ENCODE results near the gene PIEZO1.

GRCh38 chr16:88758944-88759244 lies 26.1 kb downstream of the PIEZO1 start:
- TF ChIP-seq REST (IDR thresholded peaks at IDR 0.05; ENCODE audit: low read depth, low read length) (no peak), CEBPZ (IDR thresholded peaks at IDR 0.05; ENCODE audit: low read depth, low read length) (no peak), SIN3A (IDR thresholded peaks at IDR 0.05; ENCODE audit: low read depth, low read length) (no peak), BMI1 (IDR thresholded peaks at IDR 0.05; ENCODE audit: borderline replicate concordance) (no peak), RAD21 (IDR thresholded peaks at IDR 0.05; ENCODE audit: insufficient read depth, low read depth, low read length) (no peak), CBX5 (IDR thresholded peaks at IDR 0.05; ENCODE audit: low read depth) (no peak), EGR1 (IDR thresholded peaks at IDR 0.05; ENCODE audit: borderline replicate concordance in 1 of 2, low read depth in 2 of 2, low read length in 2 of 2) (no peak), MAX (IDR thresholded peaks at IDR 0.05; ENCODE audit: low read depth, low read length) (no peak), ZNF687 (IDR thresholded peaks at IDR 0.05) (no peak), FOXK2 (IDR thresholded peaks at IDR 0.05) (no peak), POLR2A (IDR thresholded peaks at IDR 0.05; ENCODE audit: low read depth, low read length) (no peak), POLR2AphosphoS5 (IDR thresholded peaks at IDR 0.05; ENCODE audit: low read length) (no peak), NFYA (IDR thresholded peaks at IDR 0.05; ENCODE audit: borderline replicate concordance, low read depth, low read length) (no peak)
- TF ChIP-seq, protein P1, sequence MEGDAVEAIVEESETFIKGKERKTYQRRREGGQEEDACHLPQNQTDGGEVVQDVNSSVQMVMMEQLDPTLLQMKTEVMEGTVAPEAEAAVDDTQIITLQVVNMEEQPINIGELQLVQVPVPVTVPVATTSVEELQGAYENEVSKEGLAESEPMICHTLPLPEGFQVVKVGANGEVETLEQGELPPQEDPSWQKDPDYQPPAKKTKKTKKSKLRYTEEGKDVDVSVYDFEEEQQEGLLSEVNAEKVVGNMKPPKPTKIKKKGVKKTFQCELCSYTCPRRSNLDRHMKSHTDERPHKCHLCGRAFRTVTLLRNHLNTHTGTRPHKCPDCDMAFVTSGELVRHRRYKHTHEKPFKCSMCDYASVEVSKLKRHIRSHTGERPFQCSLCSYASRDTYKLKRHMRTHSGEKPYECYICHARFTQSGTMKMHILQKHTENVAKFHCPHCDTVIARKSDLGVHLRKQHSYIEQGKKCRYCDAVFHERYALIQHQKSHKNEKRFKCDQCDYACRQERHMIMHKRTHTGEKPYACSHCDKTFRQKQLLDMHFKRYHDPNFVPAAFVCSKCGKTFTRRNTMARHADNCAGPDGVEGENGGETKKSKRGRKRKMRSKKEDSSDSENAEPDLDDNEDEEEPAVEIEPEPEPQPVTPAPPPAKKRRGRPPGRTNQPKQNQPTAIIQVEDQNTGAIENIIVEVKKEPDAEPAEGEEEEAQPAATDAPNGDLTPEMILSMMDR (IDR thresholded peaks at IDR 0.05 in 2 of 3, conservative IDR thresholded peaks at IDR 0.05 in 1 of 3; ENCODE audit: control insufficient read depth in 2 of 3, extremely low read depth in 1 of 3, insufficient read depth in 1 of 3, low read depth in 3 of 3, low read length in 3 of 3): no peak

All from GM12878 (cell line).